Vagina (tissue), 2 donors: ENCODE measurements around the gene CPAMD8.

ENCODE experiments used
- CTCF ChIP-seq, 3 experiments: fragments of 450-650 bp in 2 of 3; fragments of 200-600 bp in 1 of 3; sonication (generic) in 1 of 3; IDR thresholded peaks; one replicate each; pipeline ENCODE4 v1.5.1; 2017 to 2019; ENCODE audit warnings: antibody characterized with exemption in 3 of 3, mild to moderate bottlenecking in 2 of 3, moderate library complexity in 2 of 3
- POLR2A ChIP-seq, 2 donors: fragments of 450-650 bp; IDR thresholded peaks; one replicate each; pipeline ENCODE4 v1.6.1; 2017; ENCODE audit warnings: antibody characterized with exemption in 2 of 2, mild to moderate bottlenecking in 2 of 2, moderate library complexity in 2 of 2

- TF ChIP-seq CTCF (IDR thresholded peaks at IDR 0.05) (no peak), POLR2A (IDR thresholded peaks at IDR 0.05) (no peak)
Observed at GRCh38 chr19:16988661-16989060, 37.9 kb downstream of the CPAMD8 start.
